ENCODE data around the gene TRIM28.

DNA sequence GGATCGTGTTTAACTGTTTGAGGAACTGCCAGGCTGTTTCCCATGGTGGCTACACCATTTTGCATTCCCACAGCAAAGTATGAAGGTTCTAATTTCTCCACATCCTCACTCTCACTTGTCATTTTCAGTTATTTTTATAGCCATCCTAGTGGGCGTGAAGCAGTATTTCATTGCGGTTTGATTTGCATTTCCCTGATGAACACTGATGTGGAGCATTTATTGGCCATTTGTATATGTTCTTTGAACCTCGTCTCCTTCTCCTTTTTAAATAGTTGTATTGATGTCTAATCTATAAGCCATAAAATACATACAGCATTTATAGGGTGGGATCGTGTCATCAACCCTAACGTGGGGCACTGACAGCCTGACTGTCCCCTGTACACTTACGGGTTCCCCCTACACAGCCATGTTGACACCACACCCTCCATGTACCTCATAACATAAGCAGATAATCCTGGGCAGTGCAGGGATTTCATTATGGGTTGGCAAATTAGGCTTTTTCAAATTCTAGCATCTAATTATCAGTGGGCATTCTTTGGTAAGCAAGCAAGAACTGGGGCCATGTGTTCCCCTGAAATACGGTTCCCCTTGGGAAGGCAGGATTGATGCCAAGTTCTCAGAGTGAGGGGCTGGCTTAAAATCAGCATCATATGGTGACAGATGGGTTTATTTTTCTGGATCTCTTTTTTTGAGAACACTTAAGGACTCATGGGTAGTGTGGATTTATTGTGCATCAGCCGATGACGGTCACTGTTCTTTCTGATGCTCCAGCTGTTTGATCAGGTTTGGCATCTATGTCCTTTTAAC, 12.6 kb upstream of the TRIM28 start:
- TF ChIP-seq EZH2 (IDR thresholded peaks at IDR 0.05), result no peak
- TF ChIP-seq POLR2AphosphoS5 (IDR thresholded peaks at IDR 0.05; ENCODE audit: borderline replicate concordance, low read depth, low read length), result no peak
- TF ChIP-seq FOXP2 (optimal IDR thresholded peaks at IDR 0.05; ENCODE audit: control extremely low read depth, extremely low read length, insufficient read depth), result no peak
